Body of pancreas (tissue), 4 donors: ENCODE results near the gene C1orf35. TPM values are rescaled to one million over a fixed set of nuclear protein-coding genes. Genes with fewer than 3 reads are reported as not detected.
A peak's percentile ranks its signal among the peaks of the same experiment; 100 is the strongest.

Experiments used
- ATAC-seq: fragments of 150-250 bp; one replicate; pipeline ENCODE4 v1.9.1; 2016
- DNase-seq, 4 donors: peaks; one replicate each; pipeline ENCODE4 v3.0.0-alpha.2; 2019
- H3K27ac ChIP-seq, 4 donors: fragments of 200-600 bp; sonication (generic); 1 replicate in 3 of 4; 2 replicates in 1 of 4; pipeline versions ENCODE4 v1.5.1 to v1.6.1; 2016 to 2019; ENCODE audit warnings: mild to moderate bottlenecking in 1 of 4, mixed read lengths in 1 of 4, moderate library complexity in 1 of 4
- H3K27me3 ChIP-seq, 2 donors: fragments of 200-600 bp; sonication (generic); one replicate each; pipeline ENCODE4 v1.6.0; 2016; ENCODE audit warnings: mild to moderate bottlenecking in 1 of 2
- H3K36me3 ChIP-seq, 2 donors: fragments of 200-600 bp; sonication (generic); replicated peaks in 1 of 2; 2 replicates each; pipeline ENCODE4 v1.5.1; 2016; ENCODE audit warnings: low read depth in 2 of 2; ENCODE audit not compliant: insufficient read depth in 1 of 2
- H3K4me1 ChIP-seq: fragments of 200-600 bp; sonication (generic); one replicate; pipeline ENCODE4 v1.6.0; 2016
- H3K4me3 ChIP-seq, 2 donors: fragments of 200-600 bp; sonication (generic); 1 replicate in 1 of 2; 2 replicates in 1 of 2; pipeline ENCODE4 v1.5.1; 2016 to 2019
- H3K9me3 ChIP-seq, 3 donors: fragments of 200-600 bp; sonication (generic); 1 replicate in 2 of 3; 2 replicates in 1 of 3; pipeline ENCODE4 v1.5.1; 2016
- POLR2A ChIP-seq, 3 donors: fragments of 450-650 bp; IDR thresholded peaks; one replicate each; pipeline ENCODE4 v1.6.1; 2016; ENCODE audit warnings: antibody characterized with exemption in 3 of 3, mild to moderate bottlenecking in 2 of 3
- WGBS, 2 donors: methylation state at CpG; one replicate each; pipeline ENCODE4 v1.1.5; 2017; 5-methylcytosine and 5-hydroxymethylcytosine counted together
- intact Hi-C: fragments of 100-400 bp; cut with DNase I; formaldehyde crosslinking; loops from one replicate; pipeline ENCODE4 v1.15.1; 2023
- total RNA-seq, 2 donors: library from RNA; depleted of rRNA; stranded (reverse); fragments of >200 nt; gene quantifications; one replicate each; pipeline ENCODE4 v1.1.0, GENCODE V29; 2016
- TF ChIP-seq, protein P1 (sequence below), 7 experiments: fragments of 450-650 bp in 4 of 7; fragments of 200-600 bp in 3 of 7; sonication (generic) in 3 of 7; IDR thresholded peaks; one replicate each; pipeline ENCODE4 v1.5.1; 2016 to 2019; ENCODE audit warnings: antibody characterized with exemption in 7 of 7

C1orf35 gene
- total RNA-seq, 2 donors from 2014 or later = 10.9 to 71.2 TPM

GRCh38 chr1:228108742-228109072 lies 5.6 kb upstream of the C1orf35 start:
- no peaks in the 10 kb centered on the region for H3K9me3 ChIP-seq
- TF ChIP-seq, protein P1, sequence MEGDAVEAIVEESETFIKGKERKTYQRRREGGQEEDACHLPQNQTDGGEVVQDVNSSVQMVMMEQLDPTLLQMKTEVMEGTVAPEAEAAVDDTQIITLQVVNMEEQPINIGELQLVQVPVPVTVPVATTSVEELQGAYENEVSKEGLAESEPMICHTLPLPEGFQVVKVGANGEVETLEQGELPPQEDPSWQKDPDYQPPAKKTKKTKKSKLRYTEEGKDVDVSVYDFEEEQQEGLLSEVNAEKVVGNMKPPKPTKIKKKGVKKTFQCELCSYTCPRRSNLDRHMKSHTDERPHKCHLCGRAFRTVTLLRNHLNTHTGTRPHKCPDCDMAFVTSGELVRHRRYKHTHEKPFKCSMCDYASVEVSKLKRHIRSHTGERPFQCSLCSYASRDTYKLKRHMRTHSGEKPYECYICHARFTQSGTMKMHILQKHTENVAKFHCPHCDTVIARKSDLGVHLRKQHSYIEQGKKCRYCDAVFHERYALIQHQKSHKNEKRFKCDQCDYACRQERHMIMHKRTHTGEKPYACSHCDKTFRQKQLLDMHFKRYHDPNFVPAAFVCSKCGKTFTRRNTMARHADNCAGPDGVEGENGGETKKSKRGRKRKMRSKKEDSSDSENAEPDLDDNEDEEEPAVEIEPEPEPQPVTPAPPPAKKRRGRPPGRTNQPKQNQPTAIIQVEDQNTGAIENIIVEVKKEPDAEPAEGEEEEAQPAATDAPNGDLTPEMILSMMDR (IDR thresholded peaks at IDR 0.05) = no peak
- TF ChIP-seq POLR2A (IDR thresholded peaks at IDR 0.05) = no peak
- H3K36me3 ChIP-seq = peaks cover 0 to 4% of the 10 kb centered on the region in 2 donors
- H3K4me3 ChIP-seq = peak overlapping the region; percentile 77 to 97
- intact Hi-C loops = no loop called here
- H3K27me3 ChIP-seq = no peaks in the 10 kb centered on the region
- H3K4me1 ChIP-seq = peaks cover 40% of the 10 kb centered on the region
- 3 to 4% methylated on average over 8 of the region's 8 CpGs for WGBS, 2 donors
- ATAC-seq (no peak), DNase-seq (no peak)
- H3K27ac ChIP-seq = peak overlapping the region; percentile 39 to 93 (median 88)

- peaks cover 0 to 4% of the 10 kb centered on the region in 2 donors for H3K36me3 ChIP-seq
- no peak for TF ChIP-seq POLR2A (IDR thresholded peaks at IDR 0.05)
- TF ChIP-seq, protein P1 (IDR thresholded peaks at IDR 0.05) = no peak
- H3K27me3 ChIP-seq = no peaks in the 10 kb centered on the region
- H3K9me3 ChIP-seq = no peaks in the 10 kb centered on the region
- DNase-seq = no peak
- intact Hi-C loops = no loop called here
- peaks cover 43% of the 10 kb centered on the region for H3K4me1 ChIP-seq
- 52 to 68% methylated on average over 11 of the region's 11 CpGs for WGBS, 2 donors
- ATAC-seq = no peak
- H3K27ac ChIP-seq = peak overlapping the region in 3 of 4 donors; percentile 84 to 93 (median 93)
- H3K4me3 ChIP-seq = peak overlapping the region in 1 of 2 donors; percentile 77
Observed at GRCh38 chr1:228108055-228108690, 5.0 kb upstream of the C1orf35 start.

- H3K36me3 ChIP-seq = peaks cover 0 to 4% of the 10 kb centered on the region in 2 donors
- peak in 1 of 4 donors; percentile 17 for DNase-seq
- H3K9me3 ChIP-seq = no peaks in the 10 kb centered on the region
- H3K4me3 ChIP-seq = no peak overlapping the region
- intact Hi-C loops = no loop called here
- no peak for ATAC-seq
- H3K27me3 ChIP-seq = no peaks in the 10 kb centered on the region
- WGBS, 2 donors = 73 to 80% methylated on average over 2 to 16 of the region's 19 CpGs
- TF ChIP-seq, protein P1 (IDR thresholded peaks at IDR 0.05) = no peak
- TF ChIP-seq POLR2A (IDR thresholded peaks at IDR 0.05) = no peak
- peaks cover 43% of the 10 kb centered on the region for H3K4me1 ChIP-seq
- no peak overlapping the region for H3K27ac ChIP-seq
Observed at GRCh38 chr1:228107636-228108035, 4.5 kb upstream of the C1orf35 start.

DNA sequence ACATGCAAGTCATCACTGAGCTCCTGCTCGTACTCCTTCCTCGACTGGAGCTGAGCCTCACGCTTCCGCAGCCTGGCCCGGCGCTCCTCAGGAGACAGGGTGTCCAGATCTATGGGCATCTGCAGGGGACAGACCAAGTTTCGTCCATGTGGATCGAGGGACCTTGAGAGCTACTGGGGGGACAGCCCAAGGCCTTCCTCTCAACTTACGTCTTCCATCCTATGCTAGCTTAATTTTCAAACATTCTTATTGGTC lies 3.6 kb upstream of the C1orf35 start:
- no peak overlapping the region for H3K4me3 ChIP-seq
- 88 to 91% methylated on average over 9 of the region's 9 CpGs for WGBS, 2 donors
- H3K9me3 ChIP-seq = no peaks in the 10 kb centered on the region
- intact Hi-C loops = no loop called here
- H3K36me3 ChIP-seq = peaks cover 0 to 4% of the 10 kb centered on the region in 2 donors
- TF ChIP-seq, protein P1 (IDR thresholded peaks at IDR 0.05) = no peak
- H3K27me3 ChIP-seq = no peaks in the 10 kb centered on the region
- no peak for DNase-seq
- no peak for ATAC-seq
- H3K4me1 ChIP-seq = peaks cover 50% of the 10 kb centered on the region
- no peak overlapping the region for H3K27ac ChIP-seq
